HG03442 (cell line): ENCODE results near the gene AQP10.
"Not testable (repeated sequence)": the region's sequence is repeated elsewhere in the genome, so short reads cannot be mapped to it uniquely, and the experiment has no call there.

Source experiments
- ATAC-seq: cut with Tn5 transposase; IDR thresholded peaks from one replicate; pipeline ENCODE4 v1.9.1; 2021; ENCODE audit warnings: mild to moderate bottlenecking, moderate library complexity; ENCODE audit not compliant: unreplicated experiment

Gene AQP10

DNA sequence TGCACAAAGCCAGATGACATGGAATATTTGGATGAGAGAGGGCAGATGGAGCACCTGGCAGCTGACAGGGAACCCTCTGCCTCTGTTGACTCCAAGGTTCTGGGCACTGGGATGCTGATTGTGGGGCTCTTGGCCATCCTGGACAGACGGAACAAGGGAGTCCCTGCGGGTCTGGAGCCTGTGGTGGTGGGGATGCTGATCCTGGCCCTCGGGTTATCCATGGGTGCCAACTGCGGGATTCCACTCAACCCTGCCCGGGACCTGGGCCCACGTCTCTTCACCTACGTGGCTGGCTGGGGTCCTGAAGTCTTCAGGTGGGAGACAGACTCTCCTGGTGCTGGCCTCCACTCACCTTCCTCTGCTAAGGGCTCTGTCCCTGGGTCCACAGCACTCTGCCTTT, 2.6 kb downstream of the AQP10 start:
- ATAC-seq = no peak

DNA sequence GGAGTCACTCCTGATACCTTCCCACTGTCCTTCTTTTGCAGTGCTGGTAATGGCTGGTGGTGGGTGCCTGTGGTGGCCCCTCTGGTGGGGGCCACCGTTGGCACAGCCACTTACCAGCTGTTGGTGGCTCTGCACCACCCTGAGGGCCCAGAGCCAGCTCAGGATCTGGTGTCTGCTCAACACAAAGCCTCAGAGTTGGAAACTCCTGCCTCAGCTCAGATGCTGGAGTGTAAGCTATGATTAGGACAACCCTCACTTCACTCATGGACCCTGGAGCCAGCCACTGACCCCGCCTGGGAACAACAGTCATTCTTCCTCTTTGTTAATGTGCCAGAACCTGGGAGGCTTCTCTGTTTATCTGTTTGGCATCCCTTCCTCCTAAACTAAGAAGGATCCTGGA, 3.3 kb downstream of the AQP10 start:
- ATAC-seq = no peak

DNA sequence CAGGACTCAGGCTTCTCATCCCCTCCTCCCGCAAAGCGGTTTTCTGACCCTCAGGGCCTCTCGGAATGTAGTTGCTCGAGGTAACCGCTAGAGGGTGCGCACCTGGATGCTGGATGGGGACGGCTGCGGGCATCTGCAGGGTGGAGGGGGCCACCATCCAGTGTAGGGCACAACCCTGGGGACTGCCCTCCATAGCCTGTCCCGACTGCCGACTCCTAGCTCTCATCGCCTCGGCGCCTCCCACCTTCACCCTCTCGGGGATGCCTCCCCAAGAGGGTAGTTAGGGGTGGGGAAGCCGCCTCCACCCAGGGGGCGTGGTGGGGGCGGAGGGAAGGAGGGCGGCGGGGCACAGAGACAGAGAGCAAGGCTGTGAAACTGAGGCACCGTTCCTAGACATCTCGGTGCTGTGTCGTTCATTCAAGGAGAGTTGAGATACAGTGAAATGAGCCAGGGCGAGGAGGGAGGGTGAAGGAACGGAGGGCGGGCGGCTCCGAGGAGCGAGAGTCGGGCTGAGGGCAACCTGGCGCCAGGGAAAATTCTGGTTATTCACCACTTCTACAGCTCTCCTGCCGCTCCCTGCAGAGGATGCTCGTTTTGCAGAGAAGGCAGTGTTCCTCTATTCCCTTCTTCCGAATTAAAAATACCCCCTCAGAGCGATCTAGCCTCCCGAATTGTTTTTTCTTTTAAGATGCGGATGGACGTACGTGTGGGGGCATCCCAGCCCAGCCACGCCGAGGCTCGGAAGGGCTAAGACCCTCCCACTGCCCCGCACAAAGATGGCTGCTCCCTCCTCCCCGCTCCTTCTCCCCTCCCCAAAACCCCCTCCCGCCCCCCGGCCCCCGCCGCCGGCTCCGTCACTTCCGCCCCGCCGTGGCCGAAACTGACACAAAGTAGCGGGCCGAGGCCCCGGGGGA, 4.0 kb downstream of the AQP10 start, which contains the start of gene ATP8B2:
Gene ATP8B2, plus strand, starts transcription at position 857 of the 914 bp plus-strand sequence. CDS start 2,617 bp downstream, outside the sequence.
- ATAC-seq = peak; percentile 40

DNA sequence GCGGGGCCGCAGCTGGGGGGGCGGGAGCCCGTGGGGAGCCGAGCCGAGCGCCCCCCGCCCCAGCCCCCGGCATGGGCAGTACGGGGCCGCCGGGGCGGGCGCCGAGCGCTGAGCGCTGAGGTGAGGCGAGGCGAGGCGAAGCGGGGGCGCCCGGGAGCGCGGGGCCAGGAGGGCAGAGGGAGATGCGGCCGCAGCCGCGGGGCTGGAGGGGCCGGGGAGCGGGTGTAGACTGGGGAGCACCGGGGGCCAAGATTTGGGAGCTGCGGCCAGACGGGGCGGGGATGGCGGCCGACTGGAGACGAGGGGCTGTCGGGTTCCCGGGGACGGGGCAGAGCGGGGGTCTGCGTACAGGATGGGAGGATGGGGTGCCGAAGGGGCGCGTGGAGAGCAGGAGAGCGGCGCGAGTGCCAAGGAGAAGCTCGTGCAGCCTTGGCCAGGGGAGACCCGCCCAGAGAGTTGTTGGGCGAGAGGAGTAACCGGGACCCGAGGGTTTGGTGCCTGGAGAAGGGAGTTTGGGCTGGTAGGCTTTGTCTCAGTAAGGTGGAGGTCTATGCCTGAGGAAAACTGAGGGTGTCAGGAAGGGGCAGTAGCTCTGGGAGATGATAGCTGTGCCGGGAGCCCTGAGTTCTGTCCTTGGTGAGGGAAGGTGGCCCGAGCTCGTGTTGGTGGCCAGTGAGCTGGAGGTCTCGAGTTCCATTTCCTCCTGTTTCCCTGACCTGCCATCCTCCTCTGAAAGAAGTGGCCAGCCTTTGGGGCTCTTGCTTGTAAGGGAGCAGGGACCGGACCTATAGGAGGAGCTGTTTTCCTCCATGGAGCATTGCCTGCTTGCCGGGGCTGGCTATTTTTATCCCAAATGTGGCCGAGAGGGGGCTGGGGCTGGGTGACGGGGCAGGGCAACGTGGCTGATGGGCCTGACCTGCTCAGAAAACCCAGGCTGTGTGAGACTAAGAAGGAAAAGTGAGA, 5.0 kb downstream of the AQP10 start:
- no peak for ATAC-seq

DNA sequence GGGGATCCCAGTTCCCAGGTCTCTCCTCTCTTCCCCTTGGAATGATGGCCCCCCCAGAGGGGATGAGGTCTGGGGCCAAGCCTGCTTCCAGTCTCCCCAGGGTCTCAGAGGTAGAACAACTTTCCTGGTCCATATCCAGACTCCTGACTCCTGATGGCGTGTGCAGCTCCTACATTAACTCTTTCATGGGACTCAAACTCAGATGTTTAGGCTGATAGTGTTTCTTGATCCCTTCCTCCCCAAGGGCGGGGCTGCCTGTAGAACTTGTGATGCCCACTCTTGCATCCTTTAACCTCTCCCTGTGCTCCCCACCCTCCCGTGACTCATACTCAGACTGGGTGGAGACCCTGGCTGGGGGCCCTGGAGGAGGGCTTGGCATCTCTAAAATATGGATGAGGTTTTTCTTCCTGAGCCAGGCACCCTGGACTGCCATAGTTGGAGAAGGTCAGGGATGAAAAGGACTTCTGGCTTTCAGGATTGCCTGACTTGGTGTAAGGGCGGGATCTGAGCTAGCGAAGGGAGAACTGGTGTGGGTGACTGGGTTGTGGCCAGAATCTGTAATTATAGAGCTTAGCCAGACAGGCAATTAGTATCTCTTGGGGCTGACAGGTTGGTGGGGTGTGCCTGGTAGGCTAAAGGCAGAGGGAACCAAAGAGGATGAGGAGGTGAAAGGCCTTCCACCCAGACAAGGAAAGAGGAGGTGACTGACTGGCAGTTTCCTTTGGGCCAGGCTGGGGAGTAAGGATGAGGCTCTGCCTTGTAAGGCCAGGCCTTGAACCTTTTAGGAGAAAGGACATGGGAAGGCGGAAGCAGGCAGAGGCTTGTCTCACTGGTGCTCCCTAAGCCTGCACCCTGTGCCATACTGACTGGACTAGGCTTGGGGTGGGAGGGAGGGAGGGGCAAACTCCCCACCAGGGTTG, 5.9 kb downstream of the AQP10 start:
- ATAC-seq = no peak

DNA sequence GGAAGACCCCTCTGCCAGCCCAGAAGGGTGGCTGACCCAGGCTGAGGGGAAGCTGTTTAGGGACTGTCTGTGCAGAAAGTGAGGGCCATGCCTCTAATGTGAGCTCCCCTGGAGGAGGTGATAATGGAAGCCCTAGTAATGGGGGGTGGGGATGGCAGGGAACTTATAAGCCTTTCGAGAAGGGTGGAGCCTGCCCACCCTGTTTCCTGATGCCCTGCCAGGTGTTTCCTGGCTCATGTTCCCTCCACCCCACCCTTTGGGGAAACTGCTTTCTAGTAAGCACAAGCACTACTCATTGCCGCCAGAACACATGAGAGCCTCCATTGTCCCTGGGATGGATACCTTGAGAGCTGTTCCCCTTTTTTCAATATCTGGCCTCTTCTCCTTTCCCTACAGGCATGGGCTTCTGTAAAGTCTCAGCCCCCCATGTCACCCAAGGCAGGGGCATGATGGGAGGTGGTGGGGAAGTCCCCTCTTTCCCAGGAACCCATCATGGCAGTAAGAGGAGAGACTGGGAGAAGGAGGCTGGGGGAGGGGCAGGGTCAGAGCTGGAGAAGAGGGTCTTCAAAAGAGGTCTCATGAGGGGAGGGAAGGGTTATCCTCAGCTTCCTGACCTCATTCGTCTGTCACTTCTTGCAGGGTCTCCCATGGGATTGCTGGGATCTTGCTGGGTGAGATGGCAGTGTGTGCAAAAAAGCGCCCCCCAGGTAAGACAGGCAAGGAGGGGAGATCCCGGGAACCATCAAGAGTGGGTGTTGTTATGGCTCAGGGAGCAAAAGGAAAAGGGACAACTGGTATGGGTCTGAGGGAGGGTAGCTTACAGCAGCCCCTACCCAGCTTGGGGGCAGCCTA, 6.8 kb downstream of the AQP10 start:
- ATAC-seq = no peak

DNA sequence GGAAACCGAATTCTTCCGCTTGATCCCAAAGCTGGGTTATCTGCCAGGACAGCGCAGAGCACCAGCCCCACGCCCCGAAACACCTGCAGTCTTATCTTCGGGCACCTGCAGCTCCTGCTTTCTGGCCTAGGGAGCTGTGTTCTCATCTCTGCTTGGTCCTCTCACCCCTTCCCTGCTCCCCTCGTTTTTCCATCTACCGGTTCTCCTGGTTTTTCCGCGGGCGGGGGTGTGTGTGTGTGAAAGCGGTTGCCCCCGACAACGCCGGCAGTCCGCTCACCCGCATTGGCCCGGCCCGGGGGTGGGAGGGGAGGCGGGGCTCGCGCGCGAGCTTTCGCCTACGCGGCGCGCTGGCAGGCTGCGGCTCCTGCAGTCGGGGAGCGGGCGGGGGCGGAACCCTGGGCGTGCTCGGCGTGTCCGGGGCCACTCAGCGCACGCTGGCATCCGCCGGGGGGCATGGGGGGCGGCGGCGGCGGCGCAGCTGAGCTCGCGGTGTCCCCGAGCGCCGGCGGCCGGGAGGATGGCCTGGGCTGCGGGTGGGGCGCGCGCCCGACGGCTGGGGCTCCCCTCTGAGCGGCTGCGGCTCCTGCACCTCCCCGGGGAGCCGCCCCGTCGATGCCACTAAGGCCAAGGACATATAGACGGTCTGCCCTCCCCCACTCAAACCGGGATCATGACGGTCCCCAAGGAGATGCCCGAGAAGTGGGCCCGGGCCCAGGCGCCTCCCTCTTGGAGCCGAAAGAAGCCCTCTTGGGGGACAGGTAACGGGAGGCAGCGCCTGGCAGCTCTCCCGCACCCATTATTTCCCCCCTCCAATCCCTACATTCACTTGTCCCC, 7.6 kb downstream of the AQP10 start:
- no peak for ATAC-seq

DNA sequence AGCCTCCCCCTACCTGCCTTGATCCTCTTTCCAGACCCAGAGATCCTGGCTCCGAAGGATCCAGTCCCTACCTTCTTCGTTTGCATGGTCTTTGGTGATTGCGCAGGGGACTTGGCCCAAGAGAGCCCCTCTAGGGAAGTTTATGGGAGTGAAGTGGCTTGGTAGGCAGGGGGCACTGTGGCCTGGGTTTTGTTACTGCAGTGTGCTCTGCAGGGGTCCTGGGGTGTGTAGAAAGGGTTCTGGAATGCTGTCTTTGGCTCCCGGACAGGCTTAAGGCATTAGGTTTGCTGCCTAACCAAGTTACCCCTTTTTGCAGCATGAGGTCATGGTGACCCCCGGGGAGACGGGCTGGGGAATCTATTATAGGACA, 8.2 kb downstream of the AQP10 start:
- ATAC-seq = no peak

DNA sequence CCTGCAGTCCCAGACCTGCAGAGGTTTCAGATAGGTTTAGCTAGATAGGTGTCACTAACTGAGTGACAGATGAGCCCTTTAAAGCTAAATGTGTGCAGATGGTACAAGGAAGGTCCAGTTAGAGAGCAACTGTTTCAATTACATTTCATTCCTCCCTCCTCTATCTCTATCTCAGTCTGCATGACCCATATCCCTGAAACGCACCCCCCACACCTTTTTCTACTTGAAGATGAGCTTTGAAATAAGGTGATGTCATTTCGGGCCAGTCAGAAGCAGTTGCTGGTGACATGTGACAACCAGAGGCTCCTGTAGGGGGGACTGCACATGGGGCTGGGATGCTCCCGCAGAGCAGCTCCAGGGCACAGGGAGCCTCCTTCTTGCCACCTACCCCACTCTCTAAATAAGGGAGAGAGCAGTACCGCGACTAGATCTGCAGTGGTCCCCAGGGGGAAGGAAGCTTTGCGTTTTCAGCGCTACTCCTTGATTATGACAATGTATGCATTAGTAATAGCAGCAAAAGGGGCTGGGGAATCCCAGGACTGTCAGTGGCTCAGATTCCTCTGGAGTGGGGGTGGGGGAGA, 8.7 kb downstream of the AQP10 start:
- no peak for ATAC-seq

DNA sequence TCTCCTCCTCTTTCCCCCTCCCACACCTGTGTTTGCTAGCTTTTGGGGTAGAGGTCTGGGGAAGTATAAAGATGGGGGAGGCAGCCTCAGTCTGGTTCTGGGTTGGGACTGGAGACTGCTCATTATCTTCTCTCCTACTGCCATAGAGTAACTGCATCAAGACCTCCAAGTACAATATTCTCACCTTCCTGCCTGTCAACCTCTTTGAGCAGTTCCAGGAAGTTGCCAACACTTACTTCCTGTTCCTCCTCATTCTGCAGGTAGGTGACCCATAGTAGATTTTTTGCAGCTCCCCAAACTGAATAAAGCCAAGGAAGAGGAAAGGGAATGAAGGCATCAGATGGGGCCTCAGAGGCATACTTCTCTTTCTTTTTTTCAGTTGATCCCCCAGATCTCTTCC, 9.8 kb downstream of the AQP10 start:
- ATAC-seq = no peak

DNA sequence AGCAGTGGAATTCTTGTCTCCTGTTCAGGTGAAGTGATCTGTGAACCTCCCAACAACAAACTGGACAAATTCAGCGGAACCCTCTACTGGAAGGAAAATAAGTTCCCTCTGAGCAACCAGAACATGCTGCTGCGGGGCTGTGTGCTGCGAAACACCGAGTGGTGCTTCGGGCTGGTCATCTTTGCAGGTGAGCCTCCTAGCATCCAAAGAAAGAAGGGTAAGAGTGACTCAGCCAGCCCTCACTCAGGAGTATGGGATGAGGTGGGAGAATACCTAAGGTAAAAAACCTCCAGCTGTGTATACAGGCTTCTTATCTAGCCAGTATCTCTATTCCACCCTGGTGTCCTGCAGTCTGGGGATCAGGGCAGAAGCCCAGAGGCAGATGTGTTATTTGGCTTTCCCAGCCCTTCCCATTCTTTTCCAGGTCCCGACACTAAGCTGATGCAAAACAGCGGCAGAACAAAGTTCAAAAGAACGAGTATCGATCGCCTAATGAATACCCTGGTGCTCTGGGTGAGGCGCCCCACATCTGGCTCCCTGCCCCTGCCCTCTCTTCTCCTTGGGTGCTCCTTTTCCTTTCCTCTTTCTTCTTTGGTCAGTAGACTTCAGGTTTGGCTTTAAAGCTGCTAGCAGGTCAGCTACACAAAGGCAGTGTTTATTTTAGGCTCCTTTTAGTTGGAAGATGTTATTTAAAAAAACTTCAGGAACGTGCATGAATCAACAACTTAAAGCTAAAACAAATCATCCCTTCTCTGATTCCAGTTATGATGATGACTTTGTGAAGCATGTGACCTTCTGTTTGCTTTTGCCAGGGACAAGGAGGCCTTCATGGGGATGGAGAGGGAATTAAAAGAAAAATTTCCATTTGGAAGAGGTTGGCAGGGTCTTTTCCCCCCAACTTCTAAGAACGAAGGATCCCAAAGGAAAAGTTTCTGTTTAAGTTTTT, 13.5 kb downstream of the AQP10 start:
- no peak for ATAC-seq

DNA sequence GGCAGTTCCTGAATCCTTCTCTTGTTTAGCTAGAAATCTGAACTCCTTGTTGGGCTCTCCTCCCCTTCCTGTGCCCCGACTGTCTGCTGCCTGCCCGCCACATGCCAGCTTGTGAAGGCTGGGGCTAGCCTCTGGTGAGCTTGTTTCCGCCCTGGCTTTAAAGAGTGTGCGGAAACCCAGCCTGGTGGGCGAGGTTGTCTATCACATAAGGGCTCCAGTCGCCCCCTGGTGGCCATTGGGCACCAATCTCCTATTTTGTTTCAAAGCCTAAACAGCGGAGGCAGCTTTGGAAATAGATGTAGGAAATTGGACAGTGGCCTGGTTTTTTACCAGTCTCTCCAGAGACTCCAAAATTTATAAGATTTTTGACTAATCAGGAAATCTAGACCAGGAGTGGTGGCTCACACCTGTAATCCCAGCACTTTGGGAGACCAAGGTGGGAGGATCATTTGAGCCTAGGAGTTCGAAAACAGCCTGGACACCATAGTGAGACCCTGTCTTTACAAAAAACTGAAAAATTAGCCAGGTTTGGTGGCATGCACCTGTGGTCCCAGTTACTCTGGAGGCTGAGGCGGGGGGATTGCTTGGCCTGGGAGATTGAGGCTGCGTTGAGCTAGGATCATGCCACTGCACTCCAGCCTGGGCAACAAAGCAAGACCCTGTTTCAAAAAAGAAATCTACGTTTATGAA, 14.3 kb downstream of the AQP10 start:
- no peak for ATAC-seq

DNA sequence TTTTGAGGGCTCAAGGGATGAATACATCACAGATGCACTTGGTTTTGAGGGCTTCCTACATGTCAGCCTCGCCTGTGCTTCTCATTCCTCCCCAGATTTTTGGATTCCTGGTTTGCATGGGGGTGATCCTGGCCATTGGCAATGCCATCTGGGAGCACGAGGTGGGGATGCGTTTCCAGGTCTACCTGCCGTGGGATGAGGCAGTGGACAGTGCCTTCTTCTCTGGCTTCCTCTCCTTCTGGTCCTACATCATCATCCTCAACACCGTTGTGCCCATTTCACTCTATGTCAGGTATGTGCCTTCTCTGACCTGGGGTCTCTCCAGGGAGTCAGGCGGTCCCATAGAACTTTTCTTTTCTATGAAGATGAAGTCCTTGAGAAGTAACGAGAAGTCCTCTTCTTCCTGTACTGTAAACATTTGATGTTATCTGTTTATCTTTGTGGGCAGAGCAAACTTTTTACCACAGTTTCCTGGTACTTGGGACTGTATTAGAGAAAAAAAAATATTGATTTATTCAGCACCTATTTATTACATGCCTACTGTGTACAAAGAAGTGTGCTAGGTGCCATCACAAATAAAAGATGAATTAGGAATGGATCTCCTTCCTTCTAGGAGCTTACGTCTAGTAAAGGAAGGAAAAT, 16.5 kb downstream of the AQP10 start:
- ATAC-seq = no peak

DNA sequence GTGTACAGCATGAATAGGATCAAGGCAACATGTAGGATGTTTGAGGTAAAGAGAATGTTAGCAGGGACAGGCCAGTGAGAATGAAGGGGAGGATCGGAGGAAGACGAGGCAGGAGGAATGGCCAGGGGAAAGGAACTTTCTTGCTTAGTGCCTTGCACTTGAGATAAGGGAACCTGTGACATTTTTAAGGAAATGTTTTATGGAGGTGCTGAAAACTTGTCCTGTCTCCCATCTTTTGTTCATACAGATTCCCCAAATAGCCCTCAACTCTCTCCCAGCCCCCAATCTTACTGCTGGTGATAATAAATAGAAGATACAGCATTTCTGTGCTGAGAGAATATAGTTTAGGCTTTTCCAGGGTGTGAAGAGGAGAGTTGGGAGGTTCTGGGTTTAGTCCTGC, 18.0 kb downstream of the AQP10 start:
- no peak for ATAC-seq

DNA sequence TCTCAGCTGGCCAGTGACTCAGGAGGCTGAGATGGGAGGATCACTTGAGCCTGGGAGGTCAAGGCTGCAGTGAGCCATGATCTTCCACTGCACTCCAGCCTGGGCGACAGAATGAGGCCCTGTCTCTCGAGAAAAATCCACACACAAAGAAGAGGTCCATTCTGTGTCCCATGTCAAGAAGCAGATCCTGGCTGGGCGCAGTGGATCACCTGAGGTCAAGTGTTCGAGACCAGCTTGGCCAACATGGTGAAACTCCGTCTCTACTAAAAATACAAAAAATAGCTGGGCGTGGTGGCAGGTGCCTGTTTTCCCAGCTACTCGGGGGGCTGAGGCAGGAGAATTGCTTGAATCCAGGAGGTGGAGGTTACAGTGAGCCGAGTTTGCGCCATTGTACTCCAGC, 20.5 kb downstream of the AQP10 start:
- not testable (repeated sequence) for ATAC-seq

DNA sequence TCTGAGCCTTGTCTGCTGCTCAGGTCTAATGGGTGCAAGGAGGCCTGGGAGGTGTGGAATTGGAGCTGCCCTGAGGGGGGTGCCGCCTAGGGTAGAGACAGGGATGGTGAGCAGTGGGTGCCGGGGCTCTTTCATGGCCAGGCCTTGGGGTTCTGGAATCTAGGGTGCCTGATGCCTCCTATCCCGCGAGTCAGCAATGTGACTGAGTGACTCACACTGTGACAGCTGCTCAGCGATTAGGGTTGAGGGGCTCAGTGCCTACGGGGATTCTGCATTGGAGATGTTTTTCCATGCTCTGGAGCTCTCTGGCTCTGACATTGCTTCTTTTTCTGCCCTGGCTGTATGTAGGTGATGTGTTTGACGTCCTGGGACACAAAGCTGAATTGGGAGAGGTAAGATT, 21.2 kb downstream of the AQP10 start:
- no peak for ATAC-seq
